Measurements from ENCODE around the gene C14orf180. TPM values are rescaled to one million over a fixed set of nuclear protein-coding genes. Genes with fewer than 3 reads are reported as not detected.
"Not testable (repeated sequence)": the region's sequence is repeated elsewhere in the genome, so short reads cannot be mapped to it uniquely, and the experiment has no call there.

The C14orf180 gene
- total RNA-seq, 1 experiment from 2014 or later, result not detected

DNA sequence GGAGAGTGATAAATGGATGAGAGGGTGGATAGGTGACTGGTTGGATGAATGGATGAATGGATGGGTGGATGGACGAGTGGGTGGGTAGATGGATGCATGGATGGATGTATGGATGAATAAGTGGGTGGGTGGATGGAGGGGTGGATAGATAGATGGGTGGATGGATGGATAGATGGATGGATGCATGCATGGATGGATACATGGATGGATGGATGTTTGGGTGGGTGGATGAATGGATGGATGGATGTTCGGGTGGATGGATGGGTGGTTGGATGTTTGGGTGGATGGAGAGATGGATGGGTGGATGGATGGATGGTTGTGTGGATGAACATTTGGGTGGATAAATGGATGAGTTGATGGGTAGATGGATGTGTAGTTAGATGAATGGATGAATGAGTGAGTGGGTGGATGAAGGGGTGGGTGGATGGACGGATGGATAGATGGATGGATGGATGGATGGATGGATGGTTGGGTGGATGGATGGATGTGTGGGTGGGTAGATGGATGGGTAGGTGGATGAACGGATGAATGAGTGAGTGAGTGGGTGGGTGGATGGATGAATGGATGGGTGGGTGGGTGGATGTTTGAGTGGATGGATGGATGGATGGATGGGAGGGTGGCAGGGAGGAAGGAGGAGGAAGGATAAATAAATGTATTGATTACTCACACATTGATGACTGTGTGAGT lies 34.7 kb downstream of the C14orf180 start:
- DNase-seq (ENCODE audit: low read depth, low spot score), result no peak
- in situ Hi-C loops (cut with HindIII; ENCODE audit: low pct_unique_long_range_greater_than_20kb, low sequenced_read_pairs), result loop anchor here (25.0 kb wide), 1 partner anchor 277 kb away; no protein-coding TSS in a partner anchor

DNA sequence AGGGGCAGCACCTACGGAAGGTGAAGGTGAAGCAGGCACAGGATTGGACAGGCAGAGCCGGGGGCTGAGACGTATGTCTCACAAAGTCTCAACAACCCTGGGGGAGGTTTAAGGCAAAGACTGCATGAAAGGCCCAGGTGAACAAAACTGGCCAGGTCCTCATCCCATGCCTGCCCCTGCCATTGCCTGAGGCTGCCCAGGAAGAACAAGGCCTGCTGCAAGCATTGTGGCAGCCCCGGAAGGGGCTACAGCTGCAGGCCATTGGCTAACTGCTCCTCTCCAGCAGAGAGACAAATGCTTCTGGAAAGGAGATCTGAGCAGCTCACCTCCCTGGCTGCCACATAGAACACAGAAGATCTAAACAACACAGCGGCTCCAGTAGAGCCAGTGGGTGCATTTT lies 45.4 kb downstream of the C14orf180 start:
- in situ Hi-C loops (cut with HindIII; ENCODE audit: low pct_unique_long_range_greater_than_20kb, low sequenced_read_pairs), result loop anchor here (25.0 kb wide), 1 partner anchor 288 kb away; no protein-coding TSS in a partner anchor

DNA sequence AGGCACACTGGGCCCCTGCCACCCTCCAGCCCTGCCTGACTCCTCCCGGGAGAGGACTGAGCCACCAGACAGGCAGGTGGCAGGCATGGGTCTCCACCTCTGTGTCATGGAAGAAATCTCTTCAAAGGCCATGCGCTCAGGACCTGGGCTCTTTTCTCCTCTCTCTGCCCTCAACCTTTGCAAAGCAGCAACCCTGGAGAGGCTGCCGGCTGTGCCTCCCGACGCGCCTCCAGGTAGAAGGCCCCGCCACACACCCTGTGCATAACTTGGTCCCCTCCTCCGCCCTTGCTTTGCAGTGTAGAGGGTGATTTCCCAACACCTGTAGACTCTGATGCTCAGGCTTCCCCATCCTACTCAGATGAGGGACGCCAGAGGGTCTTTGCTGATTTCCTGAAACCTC lies 53.2 kb downstream of the C14orf180 start:
- in situ Hi-C loops (cut with HindIII; ENCODE audit: low pct_unique_long_range_greater_than_20kb, low sequenced_read_pairs), result no loop called here
- DNase-seq (ENCODE audit: low read depth, low spot score), result no peak

More for the DNA sequence above, 45.4 kb downstream of the C14orf180 start:
- DNase-seq (ENCODE audit: low read depth, low spot score), result no peak

DNA sequence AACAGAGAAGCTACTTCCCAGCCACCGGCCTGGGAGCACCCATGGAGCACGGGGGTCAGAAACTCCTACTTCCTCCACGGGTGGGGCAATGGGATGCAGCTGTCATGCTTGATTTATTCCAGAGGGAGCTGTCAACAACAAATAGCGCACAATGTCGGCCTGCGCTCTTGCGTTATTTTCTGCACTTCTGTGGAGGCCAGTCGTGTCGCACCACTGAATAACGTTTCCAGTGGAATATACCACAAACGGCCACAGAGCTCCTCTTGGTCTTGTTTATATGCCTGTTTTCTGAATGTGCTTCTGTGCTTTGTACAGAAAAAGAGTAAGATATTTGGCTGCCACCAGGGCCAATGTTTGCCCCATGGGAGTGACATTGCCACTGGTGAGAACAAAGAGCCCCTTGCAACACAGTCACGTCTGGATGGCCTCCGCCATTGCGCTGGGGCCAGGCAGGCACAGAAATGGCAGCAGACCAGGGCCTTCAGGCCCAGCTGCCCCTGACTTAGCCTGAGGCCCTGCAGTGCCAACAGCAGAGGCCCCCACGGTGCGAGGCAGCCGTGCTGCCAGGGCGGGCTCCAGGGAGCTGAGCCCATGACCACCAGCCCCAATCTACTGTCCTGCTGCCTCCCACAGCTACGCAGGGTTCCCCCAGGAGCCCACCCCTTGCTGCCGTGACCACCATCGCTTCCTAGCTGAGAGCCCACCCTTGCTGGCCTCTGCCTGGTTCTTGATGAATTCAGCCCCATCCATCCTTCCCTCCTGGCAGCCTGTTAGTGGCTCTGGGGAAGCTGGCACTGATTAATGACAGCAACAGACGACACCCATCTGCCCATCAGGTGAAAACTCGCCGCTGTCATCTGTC lies 53.9 kb downstream of the C14orf180 start:
- DNase-seq (ENCODE audit: low read depth, low spot score), result no peak
- in situ Hi-C loops (cut with HindIII; ENCODE audit: low pct_unique_long_range_greater_than_20kb, low sequenced_read_pairs), result no loop called here

DNA sequence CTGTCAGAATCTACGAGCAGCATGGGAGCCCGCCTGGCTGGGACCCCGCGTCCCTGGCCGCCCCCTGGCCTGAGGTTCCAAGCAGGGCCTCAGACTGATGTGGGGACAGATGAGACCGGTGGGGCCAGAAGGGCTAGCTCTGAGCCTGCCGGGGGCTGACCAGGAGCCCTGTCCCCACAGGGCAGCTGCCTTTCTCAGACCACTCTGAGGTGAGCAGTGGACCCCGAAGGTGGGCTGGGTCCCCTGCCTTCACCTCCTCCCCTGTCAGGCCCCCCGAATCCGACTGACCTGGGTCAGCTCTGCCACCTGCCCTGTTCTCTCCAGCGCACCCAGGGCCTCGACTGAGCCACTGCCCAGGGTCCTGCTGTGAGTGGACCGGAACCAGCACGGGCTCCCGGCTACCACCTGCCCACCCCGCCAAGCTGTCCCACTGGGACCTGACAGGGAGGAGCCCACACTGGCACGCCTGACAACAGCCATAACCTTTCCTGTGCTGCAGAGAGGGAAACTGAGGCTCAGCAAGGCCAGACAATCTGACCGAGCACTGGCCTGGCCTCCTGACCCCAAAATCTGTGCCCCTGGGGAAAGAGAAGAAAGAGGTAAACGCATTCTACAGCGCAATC lies 54.7 kb downstream of the C14orf180 start:
- no peak for DNase-seq (ENCODE audit: low read depth, low spot score)
- in situ Hi-C loops (cut with HindIII; ENCODE audit: low pct_unique_long_range_greater_than_20kb, low sequenced_read_pairs), result no loop called here

DNA sequence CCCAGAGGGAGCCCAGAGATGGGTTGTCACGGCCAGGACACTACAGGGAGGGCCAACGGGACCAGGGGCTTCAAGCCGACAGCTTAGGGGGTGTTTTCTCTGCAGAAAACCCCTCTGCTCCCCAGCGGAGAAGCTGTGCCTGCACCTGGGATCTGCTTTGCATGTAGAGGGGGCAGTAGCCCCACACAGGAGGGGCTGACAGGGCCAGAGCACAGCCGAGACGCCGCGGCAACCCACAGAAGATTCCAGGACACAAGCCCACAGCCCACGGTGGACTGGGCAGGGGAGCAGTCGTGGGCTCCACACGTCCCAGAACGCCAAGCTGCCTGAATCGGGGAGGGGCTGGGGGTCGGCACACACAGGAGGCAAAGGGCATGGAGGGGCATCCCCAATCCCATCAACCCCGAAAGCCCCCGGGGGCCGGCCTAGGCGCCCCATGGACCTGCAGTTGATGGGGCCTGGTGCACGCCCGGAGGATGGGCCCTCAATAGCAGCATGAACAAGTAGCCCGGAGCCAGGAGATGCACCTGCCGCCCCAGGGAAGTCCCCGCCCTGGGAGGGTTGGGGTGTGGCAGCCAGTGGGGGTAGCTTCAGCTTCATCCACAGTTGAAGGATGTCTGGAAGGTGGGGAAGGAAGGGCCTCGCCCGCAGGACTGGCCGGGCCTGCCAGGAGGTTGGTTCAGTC lies 55.5 kb downstream of the C14orf180 start:
- no peak for DNase-seq (ENCODE audit: low read depth, low spot score)
- in situ Hi-C loops (cut with HindIII; ENCODE audit: low pct_unique_long_range_greater_than_20kb, low sequenced_read_pairs), result no loop called here

DNA sequence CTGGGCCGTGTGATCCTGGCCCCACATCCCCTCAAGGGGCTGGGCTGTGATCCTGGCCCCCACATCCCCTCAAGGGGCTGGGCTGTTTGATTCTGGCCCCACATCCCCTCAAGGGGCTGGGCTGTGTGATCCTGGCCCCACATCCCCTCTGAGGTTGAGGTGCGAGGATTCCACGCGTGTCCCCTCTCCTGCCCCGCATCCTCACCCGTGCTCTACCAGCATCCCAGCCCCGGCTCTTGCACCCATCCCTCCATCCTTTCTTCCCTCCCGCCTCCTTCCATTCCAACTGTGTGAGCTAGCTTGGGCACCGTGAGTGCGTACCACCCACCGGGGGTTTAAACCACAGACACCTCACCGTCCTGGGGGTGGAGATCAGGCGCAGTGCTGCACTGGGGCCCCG lies 56.2 kb downstream of the C14orf180 start:
- no peak for DNase-seq (ENCODE audit: low read depth, low spot score)
- in situ Hi-C loops (cut with HindIII; ENCODE audit: low pct_unique_long_range_greater_than_20kb, low sequenced_read_pairs), result no loop called here

DNA sequence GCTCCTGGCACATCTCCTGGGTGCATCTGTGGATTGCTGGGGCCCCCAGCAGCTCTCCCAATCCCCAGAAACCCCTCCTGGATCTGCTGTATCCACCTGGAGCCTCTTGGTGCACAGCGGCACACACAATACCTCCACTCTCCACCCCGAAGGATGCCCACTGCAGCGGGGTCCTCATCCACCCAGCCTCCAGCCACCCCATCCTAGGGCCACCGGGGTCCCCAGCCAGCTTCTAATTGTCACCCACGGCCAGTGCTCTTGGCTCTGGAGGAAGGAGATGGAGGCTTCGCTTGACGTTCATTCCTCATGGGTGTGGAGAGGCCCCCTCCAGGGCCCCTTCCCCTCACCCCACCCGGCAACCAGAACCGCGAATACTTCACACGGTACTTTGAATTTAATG lies 56.6 kb downstream of the C14orf180 start:
- no peak for DNase-seq (ENCODE audit: low read depth, low spot score)
- in situ Hi-C loops (cut with HindIII; ENCODE audit: low pct_unique_long_range_greater_than_20kb, low sequenced_read_pairs), result no loop called here

DNA sequence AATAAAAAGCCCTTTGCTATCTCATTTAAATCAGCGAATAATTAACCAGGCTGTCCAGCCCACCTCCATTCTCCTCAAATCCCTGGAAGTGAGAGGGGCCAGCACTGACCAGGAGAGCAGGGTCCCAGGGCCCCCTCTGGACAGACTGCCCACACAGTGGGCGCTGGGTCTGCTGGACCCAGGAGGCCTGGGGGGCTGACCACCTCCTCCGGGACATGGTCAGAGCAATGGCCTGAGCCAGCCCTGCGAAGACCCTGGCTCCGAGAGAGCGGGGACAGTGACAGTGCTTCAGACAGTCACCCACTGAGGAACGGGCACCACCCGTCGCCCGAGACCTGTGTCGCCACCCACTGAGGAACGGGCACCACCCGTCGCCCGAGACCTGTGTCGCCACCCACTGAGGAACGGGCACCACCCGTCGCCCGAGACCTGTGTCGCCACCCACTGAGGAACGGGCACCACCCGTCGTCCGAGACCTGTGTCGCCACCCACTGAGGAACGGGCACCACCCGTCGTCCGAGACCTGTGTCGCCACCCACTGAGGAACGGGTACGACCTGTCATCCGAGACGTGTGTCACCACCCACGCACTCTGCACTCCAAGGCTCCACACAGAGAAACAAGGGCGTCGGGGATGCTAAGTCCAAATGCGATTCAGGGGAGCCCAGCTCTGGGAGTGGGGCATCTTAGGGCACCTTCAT lies 57.4 kb downstream of the C14orf180 start:
- in situ Hi-C loops (cut with HindIII; ENCODE audit: low pct_unique_long_range_greater_than_20kb, low sequenced_read_pairs); DNase-seq (ENCODE audit: low read depth, low spot score): not testable (repeated sequence)

DNA sequence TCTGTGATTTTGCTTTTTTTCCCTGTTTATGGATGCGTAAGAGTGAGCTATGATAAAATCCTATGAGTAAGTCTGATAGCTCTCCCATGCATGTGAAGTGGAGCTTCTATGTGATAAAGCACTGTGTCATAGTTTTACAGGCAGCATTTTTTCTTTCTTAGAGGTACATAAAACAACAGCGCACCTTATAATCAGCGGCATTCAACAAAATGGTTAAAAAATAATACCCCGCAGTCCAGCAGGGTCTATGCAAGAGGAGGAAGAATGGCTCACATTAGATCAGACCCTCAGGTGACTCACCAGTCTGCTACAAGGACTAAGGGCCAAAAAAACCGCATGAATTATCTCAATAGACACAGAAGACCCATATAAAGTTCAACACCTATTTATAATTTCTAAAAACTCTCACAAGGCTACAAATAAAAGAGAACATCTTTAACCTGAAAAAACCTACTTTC lies 58.0 kb downstream of the C14orf180 start:
- in situ Hi-C loops (cut with HindIII; ENCODE audit: low pct_unique_long_range_greater_than_20kb, low sequenced_read_pairs), result no loop called here
- DNase-seq (ENCODE audit: low read depth, low spot score), result no peak

DNA sequence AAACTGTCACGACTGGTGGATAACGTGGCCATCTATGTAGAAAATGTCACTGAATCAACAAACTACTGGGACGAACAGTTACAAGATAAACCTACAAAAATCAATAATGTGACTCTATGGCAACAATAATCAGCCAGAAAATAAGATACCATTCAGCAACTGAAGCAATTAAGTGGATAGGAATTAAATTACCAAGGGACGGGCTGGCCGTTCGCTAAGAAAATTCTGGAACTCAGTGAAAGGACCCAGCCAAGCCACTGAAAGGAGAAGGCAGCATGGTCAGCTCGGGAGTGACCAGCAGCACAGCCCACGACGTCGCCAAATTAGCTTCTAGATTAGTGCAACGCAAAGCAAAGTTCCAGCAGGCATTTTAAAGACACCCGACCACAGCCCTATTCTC lies 58.6 kb downstream of the C14orf180 start:
- in situ Hi-C loops (cut with HindIII; ENCODE audit: low pct_unique_long_range_greater_than_20kb, low sequenced_read_pairs), result no loop called here
- no peak for DNase-seq (ENCODE audit: low read depth, low spot score)

DNA sequence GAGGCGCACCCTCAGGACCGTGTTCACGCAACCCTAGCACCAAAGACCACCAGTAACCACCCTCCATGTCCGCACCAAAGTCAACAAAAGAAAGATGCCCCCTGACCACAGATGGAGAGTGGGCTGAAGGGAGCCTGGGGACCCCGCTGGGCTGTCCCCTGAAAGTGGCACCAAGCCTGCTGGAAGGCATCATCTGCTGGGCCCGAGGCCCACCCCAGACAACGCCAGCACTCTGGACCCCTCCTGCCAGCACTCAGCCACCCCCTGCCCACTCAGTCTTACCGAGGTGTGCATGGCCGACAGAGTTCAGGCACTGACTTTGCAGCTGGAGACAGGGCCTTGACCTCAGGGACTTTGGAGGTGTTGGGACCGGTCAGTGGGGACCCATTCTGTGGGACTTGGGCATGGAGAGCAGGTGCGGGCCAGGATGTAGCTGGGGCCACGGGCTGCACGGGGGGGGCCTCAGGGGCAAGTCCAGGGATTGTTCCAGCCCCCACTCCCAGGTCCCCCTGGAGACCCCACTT lies 59.4 kb downstream of the C14orf180 start:
- no peak for DNase-seq (ENCODE audit: low read depth, low spot score)
- in situ Hi-C loops (cut with HindIII; ENCODE audit: low pct_unique_long_range_greater_than_20kb, low sequenced_read_pairs), result no loop called here

DNA sequence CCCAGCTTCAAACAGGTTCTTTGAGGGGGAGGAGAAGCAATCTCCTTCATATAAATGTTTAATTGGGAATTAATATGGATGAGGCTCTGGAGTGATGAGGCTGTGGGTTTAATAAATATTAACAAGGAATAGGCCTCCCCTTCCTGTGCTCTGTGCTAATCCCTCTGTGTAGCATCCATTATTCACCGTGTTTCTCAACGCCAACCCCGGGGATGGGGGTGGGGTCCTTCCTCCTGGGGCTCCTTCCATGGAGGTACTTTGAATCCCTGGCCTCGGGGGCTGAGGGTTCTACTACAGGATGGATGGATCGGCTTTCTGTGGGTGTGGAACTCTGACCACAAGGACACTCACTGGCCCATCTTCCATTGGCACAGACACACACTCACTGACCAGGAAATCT lies 59.9 kb downstream of the C14orf180 start:
- in situ Hi-C loops (cut with HindIII; ENCODE audit: low pct_unique_long_range_greater_than_20kb, low sequenced_read_pairs), result no loop called here

More for the DNA sequence above, 59.9 kb downstream of the C14orf180 start:
- no peak for DNase-seq (ENCODE audit: low read depth, low spot score)

Other genes starting within 250 kb of the C14orf180 start
- gene TMEM179, start 25.0 kb downstream of the C14orf180 start, total RNA-seq (2014; rRNA removed; shearing (Covaris generic)), result 0.32 and 0.88 TPM in 2 replicates
- gene INF2, start 109.9 kb downstream of the C14orf180 start, total RNA-seq (2014; rRNA removed; shearing (Covaris generic)), result 14.0 and 14.5 TPM in 2 replicates
- gene ADSS1, start 144.5 kb downstream of the C14orf180 start, total RNA-seq (2014; rRNA removed; shearing (Covaris generic)), result 4.2 and 8.9 TPM in 2 replicates
- gene SIVA1, start 173.4 kb downstream of the C14orf180 start, total RNA-seq (2014; rRNA removed; shearing (Covaris generic)), result 94.9 and 111 TPM in 2 replicates
- gene AKT1, start 216.0 kb downstream of the C14orf180 start, total RNA-seq (2014; rRNA removed; shearing (Covaris generic)), result 108 and 119 TPM in 2 replicates
- gene ZBTB42, start 221.3 kb downstream of the C14orf180 start, total RNA-seq (2014; rRNA removed; shearing (Covaris generic)), result 5.2 and 5.4 TPM in 2 replicates

Data from SK-MEL-5 (cell line).